ENCODE results near the gene PKM. TPM values are rescaled to one million over a fixed set of nuclear protein-coding genes. Genes with fewer than 3 reads are reported as not detected.
A peak's percentile ranks its signal among the peaks of the same experiment; 100 is the strongest.

PKM gene
- total and polyA plus RNA-seq, 9 of the 15 experiments (the other 6 are each of a cell fraction or from before 2014, with no cell fraction given), result 140 to 825 (median 383) TPM

DNA sequence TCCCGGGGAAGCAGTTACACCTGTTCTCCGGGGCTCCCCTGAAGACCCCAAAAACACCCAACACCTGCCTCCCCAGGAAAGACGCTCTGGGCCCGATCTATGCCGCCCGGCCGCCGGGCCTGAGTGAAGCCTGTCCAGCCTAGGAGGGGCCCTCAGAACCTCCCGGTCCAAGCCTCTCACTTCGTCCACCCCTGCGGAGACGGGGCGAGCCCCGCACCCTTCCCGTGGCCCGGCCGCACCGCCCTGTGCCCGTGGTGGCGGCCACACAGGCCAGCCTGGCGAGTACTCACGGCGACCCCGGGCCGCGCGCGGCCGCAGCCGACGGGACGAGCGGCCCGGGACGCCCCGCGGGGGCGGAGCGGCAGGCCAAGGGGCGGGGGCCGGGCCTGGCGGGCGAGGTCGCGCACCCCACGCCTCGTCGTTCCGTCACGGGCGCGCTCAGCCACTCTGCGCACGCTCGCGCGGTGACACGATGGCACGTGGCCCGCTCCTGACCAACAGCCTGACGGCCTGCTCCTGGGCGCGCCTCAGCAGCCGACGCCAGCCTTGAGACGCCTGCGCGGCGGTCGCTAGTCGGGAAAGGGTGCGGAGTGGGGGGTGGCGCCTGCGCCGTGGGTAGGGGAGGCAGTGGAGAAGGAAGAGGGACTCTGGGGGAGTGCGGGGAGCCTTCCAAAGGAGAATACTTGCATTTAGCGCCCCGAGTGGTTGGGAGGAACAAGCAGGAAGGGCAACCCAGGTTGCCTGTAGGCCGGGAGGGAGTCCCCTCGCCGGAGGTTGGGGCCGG is 41.4 kb upstream of the PKM start, which contains the start of gene PARP6 (continued):
- TF ChIP-seq, protein P1, sequence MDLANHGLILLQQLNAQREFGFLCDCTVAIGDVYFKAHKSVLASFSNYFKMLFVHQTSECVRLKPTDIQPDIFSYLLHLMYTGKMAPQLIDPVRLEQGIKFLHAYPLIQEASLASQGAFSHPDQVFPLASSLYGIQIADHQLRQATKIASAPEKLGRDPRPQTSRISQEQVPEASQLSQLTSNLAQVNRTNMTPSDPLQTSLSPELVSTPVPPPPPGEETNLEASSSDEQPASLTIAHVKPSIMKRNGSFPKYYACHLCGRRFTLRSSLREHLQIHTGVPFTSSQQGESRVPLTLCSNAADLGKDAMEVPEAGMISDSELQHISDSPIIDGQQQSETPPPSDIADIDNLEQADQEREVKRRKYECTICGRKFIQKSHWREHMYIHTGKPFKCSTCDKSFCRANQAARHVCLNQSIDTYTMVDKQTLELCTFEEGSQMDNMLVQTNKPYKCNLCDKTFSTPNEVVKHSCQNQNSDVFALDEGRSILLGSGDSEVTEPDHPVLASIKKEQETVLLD (IDR thresholded peaks at IDR 0.05), result peak; percentile 95
- TF ChIP-seq KLF1 (tag; IDR thresholded peaks at IDR 0.05), result no peak; the same call in 1 of the 2 replicates
- peak; percentile 88 for TF ChIP-seq CHD1 (IDR thresholded peaks at IDR 0.05; ENCODE audit: low read length)
- no peak for TF ChIP-seq POLR3A (IDR thresholded peaks at IDR 0.05; ENCODE audit: borderline replicate concordance, extremely low read depth, insufficient read depth, insufficient read length)
- TF ChIP-seq, protein P2, sequence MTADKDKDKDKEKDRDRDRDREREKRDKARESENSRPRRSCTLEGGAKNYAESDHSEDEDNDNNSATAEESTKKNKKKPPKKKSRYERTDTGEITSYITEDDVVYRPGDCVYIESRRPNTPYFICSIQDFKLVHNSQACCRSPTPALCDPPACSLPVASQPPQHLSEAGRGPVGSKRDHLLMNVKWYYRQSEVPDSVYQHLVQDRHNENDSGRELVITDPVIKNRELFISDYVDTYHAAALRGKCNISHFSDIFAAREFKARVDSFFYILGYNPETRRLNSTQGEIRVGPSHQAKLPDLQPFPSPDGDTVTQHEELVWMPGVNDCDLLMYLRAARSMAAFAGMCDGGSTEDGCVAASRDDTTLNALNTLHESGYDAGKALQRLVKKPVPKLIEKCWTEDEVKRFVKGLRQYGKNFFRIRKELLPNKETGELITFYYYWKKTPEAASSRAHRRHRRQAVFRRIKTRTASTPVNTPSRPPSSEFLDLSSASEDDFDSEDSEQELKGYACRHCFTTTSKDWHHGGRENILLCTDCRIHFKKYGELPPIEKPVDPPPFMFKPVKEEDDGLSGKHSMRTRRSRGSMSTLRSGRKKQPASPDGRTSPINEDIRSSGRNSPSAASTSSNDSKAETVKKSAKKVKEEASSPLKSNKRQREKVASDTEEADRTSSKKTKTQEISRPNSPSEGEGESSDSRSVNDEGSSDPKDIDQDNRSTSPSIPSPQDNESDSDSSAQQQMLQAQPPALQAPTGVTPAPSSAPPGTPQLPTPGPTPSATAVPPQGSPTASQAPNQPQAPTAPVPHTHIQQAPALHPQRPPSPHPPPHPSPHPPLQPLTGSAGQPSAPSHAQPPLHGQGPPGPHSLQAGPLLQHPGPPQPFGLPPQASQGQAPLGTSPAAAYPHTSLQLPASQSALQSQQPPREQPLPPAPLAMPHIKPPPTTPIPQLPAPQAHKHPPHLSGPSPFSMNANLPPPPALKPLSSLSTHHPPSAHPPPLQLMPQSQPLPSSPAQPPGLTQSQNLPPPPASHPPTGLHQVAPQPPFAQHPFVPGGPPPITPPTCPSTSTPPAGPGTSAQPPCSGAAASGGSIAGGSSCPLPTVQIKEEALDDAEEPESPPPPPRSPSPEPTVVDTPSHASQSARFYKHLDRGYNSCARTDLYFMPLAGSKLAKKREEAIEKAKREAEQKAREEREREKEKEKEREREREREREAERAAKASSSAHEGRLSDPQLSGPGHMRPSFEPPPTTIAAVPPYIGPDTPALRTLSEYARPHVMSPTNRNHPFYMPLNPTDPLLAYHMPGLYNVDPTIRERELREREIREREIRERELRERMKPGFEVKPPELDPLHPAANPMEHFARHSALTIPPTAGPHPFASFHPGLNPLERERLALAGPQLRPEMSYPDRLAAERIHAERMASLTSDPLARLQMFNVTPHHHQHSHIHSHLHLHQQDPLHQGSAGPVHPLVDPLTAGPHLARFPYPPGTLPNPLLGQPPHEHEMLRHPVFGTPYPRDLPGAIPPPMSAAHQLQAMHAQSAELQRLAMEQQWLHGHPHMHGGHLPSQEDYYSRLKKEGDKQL (CRISPR knock-in tag; IDR thresholded peaks at IDR 0.05; ENCODE audit: borderline replicate concordance), result no peak
- TF ChIP-seq ZNF586 (CRISPR knock-in tag; conservative IDR thresholded peaks at IDR 0.05), result no peak
- TF ChIP-seq NFXL1 (CRISPR knock-in tag; IDR thresholded peaks at IDR 0.05), result no peak
- TF ChIP-seq RBM17 (IDR thresholded peaks at IDR 0.05; ENCODE audit: borderline replicate concordance, low read depth, low read length), result no peak
- no peak for TF ChIP-seq RBM39 (optimal IDR thresholded peaks at IDR 0.05; ENCODE audit: low read depth, low read length)
- TF ChIP-seq TSC22D4 (tag; IDR thresholded peaks at IDR 0.05), result no peak
- no peak for TF ChIP-seq PURB (CRISPR knock-in tag; IDR thresholded peaks at IDR 0.05; ENCODE audit: low read depth)
- TF ChIP-seq MAZ (CRISPR knock-in tag; conservative IDR thresholded peaks at IDR 0.05 in 1 of 2, IDR thresholded peaks at IDR 0.05 in 1 of 2), result peak; percentile 82 to 85; a peak in 3 of 4 replicates
- no peak for TF ChIP-seq ZNF830 (CRISPR knock-in tag; IDR thresholded peaks at IDR 0.05)
- TF ChIP-seq, protein P3, sequence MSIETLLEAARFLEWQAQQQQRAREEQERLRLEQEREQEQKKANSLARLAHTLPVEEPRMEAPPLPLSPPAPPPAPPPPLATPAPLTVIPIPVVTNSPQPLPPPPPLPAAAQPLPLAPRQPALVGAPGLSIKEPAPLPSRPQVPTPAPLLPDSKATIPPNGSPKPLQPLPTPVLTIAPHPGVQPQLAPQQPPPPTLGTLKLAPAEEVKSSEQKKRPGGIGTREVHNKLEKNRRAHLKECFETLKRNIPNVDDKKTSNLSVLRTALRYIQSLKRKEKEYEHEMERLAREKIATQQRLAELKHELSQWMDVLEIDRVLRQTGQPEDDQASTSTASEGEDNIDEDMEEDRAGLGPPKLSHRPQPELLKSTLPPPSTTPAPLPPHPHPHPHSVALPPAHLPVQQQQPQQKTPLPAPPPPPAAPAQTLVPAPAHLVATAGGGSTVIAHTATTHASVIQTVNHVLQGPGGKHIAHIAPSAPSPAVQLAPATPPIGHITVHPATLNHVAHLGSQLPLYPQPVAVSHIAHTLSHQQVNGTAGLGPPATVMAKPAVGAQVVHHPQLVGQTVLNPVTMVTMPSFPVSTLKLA (conservative IDR thresholded peaks at IDR 0.05), result peak; percentile 92 to 96
- peak; percentile 66 for TF ChIP-seq POLR2A (conservative IDR thresholded peaks at IDR 0.05)
- TF ChIP-seq ZNF124 (CRISPR knock-in tag; IDR thresholded peaks at IDR 0.05), result no peak
- TF ChIP-seq ELF1 (tag; IDR thresholded peaks at IDR 0.05), result peak; percentile 55; the same call in 1 of the 2 replicates
- no peak for TF ChIP-seq CSDE1 (IDR thresholded peaks at IDR 0.05)
- TF ChIP-seq RBBP5 (IDR thresholded peaks at IDR 0.05; ENCODE audit: borderline replicate concordance, insufficient read depth, low read length, poor library complexity, severe bottlenecking), result peak; percentile 85
